ENCODE results near the gene ALOX5AP. TPM values are rescaled to one million over a fixed set of nuclear protein-coding genes. Genes with fewer than 3 reads are reported as not detected.

Gene ALOX5AP
- total and polyA plus RNA-seq, 2 experiments from 2014 or later = 0.49 TPM; not detected in 1

GRCh38 chr13:30711375-30711774, 24.0 kb upstream of the ALOX5AP start:
- 71 to 73% methylated on average over 4 of the region's 4 CpGs for WGBS, 2 experiments (ENCODE audit: low coverage in 1 of 2, low lambda C conversion rate in 2 of 2, missing lambda C conversion rate in 2 of 2)
- no peaks in the 10 kb centered on the region for H4K20me1 ChIP-seq (ENCODE audit: insufficient read depth)
- peaks cover 23% of the 10 kb centered on the region for H3K4me1 ChIP-seq (ENCODE audit: insufficient read depth)
- no peak overlapping the region for H3K27ac ChIP-seq
- no peaks in the 10 kb centered on the region for H3K79me2 ChIP-seq (ENCODE audit: insufficient read depth)
- no peaks in the 10 kb centered on the region for H3K27me3 ChIP-seq (replicated peaks; ENCODE audit: insufficient read depth)
- in situ Hi-C loops (cut with MboI) = no loop called here
- H3K4me2 ChIP-seq (ENCODE audit: unreplicated experiment) = no peak overlapping the region
- peaks cover 19% of the 10 kb centered on the region; the same call in 1 of the 2 replicates for H3F3A ChIP-seq (ENCODE audit: insufficient read depth)
- no peaks in the 10 kb centered on the region for H3K36me3 ChIP-seq (ENCODE audit: low read depth)
- H3K9ac ChIP-seq = no peak overlapping the region
- no peak overlapping the region for H3K4me3 ChIP-seq
- no peak overlapping the region for H2AFZ ChIP-seq
- TF ChIP-seq EZH2phosphoT487 (IDR thresholded peaks at IDR 0.05; ENCODE audit: insufficient read depth, low read depth) = no peak
- TF ChIP-seq EZH2 (IDR thresholded peaks at IDR 0.05; ENCODE audit: insufficient read depth, poor library complexity, severe bottlenecking) = no peak
- H3K9me2 ChIP-seq (ENCODE audit: insufficient read depth) = no peaks in the 10 kb centered on the region
- H3K9me3 ChIP-seq (ENCODE audit: low read depth) = no peaks in the 10 kb centered on the region
- DNase-seq = peak; percentile 72

GRCh38 chr13:30711837-30712236, 23.5 kb upstream of the ALOX5AP start:
- no peaks in the 10 kb centered on the region for H3K9me2 ChIP-seq (ENCODE audit: insufficient read depth)
- no peak for TF ChIP-seq EZH2 (IDR thresholded peaks at IDR 0.05; ENCODE audit: insufficient read depth, poor library complexity, severe bottlenecking)
- TF ChIP-seq EZH2phosphoT487 (IDR thresholded peaks at IDR 0.05; ENCODE audit: insufficient read depth, low read depth) = no peak

DNA sequence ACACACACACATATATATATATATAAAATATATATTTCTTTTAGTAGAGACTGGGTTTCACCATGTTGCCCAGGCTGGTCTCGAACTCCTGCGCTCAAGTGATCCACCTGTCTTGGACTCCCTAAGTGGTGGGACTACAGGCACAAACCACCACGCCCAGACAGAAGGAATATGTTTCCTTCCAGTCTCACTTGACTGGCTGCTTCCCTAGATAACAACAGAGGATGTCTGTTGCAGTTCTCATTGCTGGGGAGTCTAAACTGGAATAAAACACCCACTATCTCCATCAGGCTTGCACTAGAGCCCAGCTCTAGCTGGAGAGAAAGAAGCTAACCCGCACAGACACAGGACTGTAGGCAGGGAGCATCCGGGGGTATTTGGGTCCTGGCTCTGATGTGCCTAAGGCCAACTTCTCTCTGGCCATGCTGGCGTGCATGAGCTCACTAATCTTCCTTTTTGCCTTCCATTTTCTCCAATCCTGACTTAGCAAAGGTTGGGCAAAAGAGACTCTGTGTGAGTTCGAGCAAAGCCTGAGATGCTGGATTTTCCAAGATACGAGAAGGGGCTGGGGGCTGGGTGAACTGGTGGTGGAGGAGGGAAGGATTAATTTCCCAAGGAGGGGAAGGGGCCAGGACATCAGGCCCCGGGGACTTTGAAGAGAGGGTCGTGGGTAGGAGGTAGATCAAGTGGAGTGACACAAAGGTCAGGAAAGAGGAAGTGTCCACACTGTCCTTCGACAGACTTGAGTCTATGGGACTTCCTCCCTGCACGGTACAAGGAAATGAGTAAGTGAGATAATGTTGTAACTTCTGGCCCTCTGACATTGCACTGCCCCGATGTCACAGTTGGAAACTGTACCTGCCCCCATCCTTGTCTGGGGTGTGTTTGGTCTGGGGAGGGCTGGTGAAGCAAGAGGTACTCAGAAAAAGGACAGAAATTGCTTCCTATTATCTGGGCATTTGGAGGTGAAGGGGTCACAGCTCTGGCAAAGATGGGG, 22.5 kb upstream of the ALOX5AP start:
- Histone ChIP-seq H3K36me3 (ENCODE audit: low read depth) (no peaks in the 10 kb centered on the region), H3K9ac (no peak overlapping the region), H3K4me2 (ENCODE audit: unreplicated experiment) (no peak overlapping the region), H3K4me3 (no peak overlapping the region), H3K27ac (no peak overlapping the region), H2AFZ (no peak overlapping the region), H3K9me3 (ENCODE audit: low read depth) (no peaks in the 10 kb centered on the region), H3K9me2 (ENCODE audit: insufficient read depth) (no peaks in the 10 kb centered on the region), H3K27me3 (replicated peaks; ENCODE audit: insufficient read depth) (no peaks in the 10 kb centered on the region), H3K4me1 (ENCODE audit: insufficient read depth) (peaks cover 23% of the 10 kb centered on the region), H4K20me1 (ENCODE audit: insufficient read depth) (no peaks in the 10 kb centered on the region), H3F3A (ENCODE audit: insufficient read depth) (peaks cover 19% of the 10 kb centered on the region; the same call in 1 of the 2 replicates), H3K79me2 (ENCODE audit: insufficient read depth) (no peaks in the 10 kb centered on the region)
- DNase-seq = peak; percentile 54
- TF ChIP-seq EZH2phosphoT487 (IDR thresholded peaks at IDR 0.05; ENCODE audit: insufficient read depth, low read depth) (no peak), EZH2 (IDR thresholded peaks at IDR 0.05; ENCODE audit: insufficient read depth, poor library complexity, severe bottlenecking) (no peak)
- 61 to 67% methylated on average over 13 of the region's 13 CpGs for WGBS, 2 experiments (ENCODE audit: low coverage in 1 of 2, low lambda C conversion rate in 2 of 2, missing lambda C conversion rate in 2 of 2)
- in situ Hi-C loops (cut with MboI) = no loop called here

More at GRCh38 chr13:30711837-30712236, 23.5 kb upstream of the ALOX5AP start:
- no peak overlapping the region for H3K27ac ChIP-seq
- no peak overlapping the region for H2AFZ ChIP-seq
- peaks cover 19% of the 10 kb centered on the region; the same call in 1 of the 2 replicates for H3F3A ChIP-seq (ENCODE audit: insufficient read depth)
- no peaks in the 10 kb centered on the region for H3K27me3 ChIP-seq (replicated peaks; ENCODE audit: insufficient read depth)
- no peaks in the 10 kb centered on the region for H3K79me2 ChIP-seq (ENCODE audit: insufficient read depth)
- H3K9ac ChIP-seq = no peak overlapping the region
- no peak for DNase-seq
- H3K4me1 ChIP-seq (ENCODE audit: insufficient read depth) = peaks cover 23% of the 10 kb centered on the region
- WGBS, 2 experiments (ENCODE audit: low coverage in 1 of 2, low lambda C conversion rate in 2 of 2, missing lambda C conversion rate in 2 of 2) = 94 to 96% methylated on average over 6 of the region's 6 CpGs
- H4K20me1 ChIP-seq (ENCODE audit: insufficient read depth) = no peaks in the 10 kb centered on the region
- no peaks in the 10 kb centered on the region for H3K36me3 ChIP-seq (ENCODE audit: low read depth)
- in situ Hi-C loops (cut with MboI) = no loop called here
- H3K4me3 ChIP-seq = no peak overlapping the region
- H3K4me2 ChIP-seq (ENCODE audit: unreplicated experiment) = no peak overlapping the region
- H3K9me3 ChIP-seq (ENCODE audit: low read depth) = no peaks in the 10 kb centered on the region

- Histone ChIP-seq H3K9me2 (ENCODE audit: insufficient read depth) (no peaks in the 10 kb centered on the region), H4K20me1 (ENCODE audit: insufficient read depth) (no peaks in the 10 kb centered on the region), H3K36me3 (ENCODE audit: low read depth) (no peaks in the 10 kb centered on the region), H3F3A (ENCODE audit: insufficient read depth) (peaks cover 21% of the 10 kb centered on the region), H3K9me3 (ENCODE audit: low read depth) (no peaks in the 10 kb centered on the region), H3K27me3 (replicated peaks; ENCODE audit: insufficient read depth) (no peaks in the 10 kb centered on the region), H3K79me2 (ENCODE audit: insufficient read depth) (no peaks in the 10 kb centered on the region), H3K4me2 (ENCODE audit: unreplicated experiment) (no peak overlapping the region), H3K27ac (no peak overlapping the region), H3K9ac (no peak overlapping the region), H3K4me3 (no peak overlapping the region), H2AFZ (no peak overlapping the region), H3K4me1 (ENCODE audit: insufficient read depth) (peaks cover 30% of the 10 kb centered on the region)
- in situ Hi-C loops (cut with MboI) = no loop called here
- 94 to 95% methylated on average over 9 to 10 of the region's 10 CpGs for WGBS, 2 experiments (ENCODE audit: low coverage in 1 of 2, low lambda C conversion rate in 2 of 2, missing lambda C conversion rate in 2 of 2)
- no peak for TF ChIP-seq EZH2phosphoT487 (IDR thresholded peaks at IDR 0.05; ENCODE audit: insufficient read depth, low read depth)
- TF ChIP-seq EZH2 (IDR thresholded peaks at IDR 0.05; ENCODE audit: insufficient read depth, poor library complexity, severe bottlenecking) = no peak
- DNase-seq = no peak
These were observed 20.5 kb upstream of the ALOX5AP start for GRCh38 chr13:30714629-30715371.

Data from GM23248 (cell line).